GM20000 (cell line): ENCODE results near the gene IPO4.
A peak's percentile ranks its signal among the peaks of the same experiment; 100 is the strongest.

Experiments
- DNase-seq: peaks from one replicate; pipeline ENCODE4 v3.0.0; 2012; ENCODE audit warnings: low spot score
- CTCF ChIP-seq: IDR thresholded peaks from 2 replicates; pipeline ENCODE4 v1.5.1; 2012; ENCODE audit warnings: mild to moderate bottlenecking, control low read depth; ENCODE audit errors: extremely low read depth, missing control alignments

IPO4 gene

GRCh38 chr14:24146978-24147760, 41.4 kb downstream of the IPO4 start, which contains the start of gene RNF31:
Gene RNF31 (plus strand): TSS chr14:24147498. CDS start chr14:24147699, 201 bp downstream.
- TF ChIP-seq CTCF = no peak
- DNase-seq = peak; percentile 98

GRCh38 chr14:24146453-24146977, 42.1 kb downstream of the IPO4 start, which contains the start of gene PSME2:
Gene PSME2 (minus strand): TSS chr14:24146610. CDS start chr14:24146581, 29 bp downstream.
- TF ChIP-seq CTCF = no peak
- peak; percentile 97 for DNase-seq

- no peak for TF ChIP-seq CTCF
- no peak for DNase-seq
Measured at GRCh38 chr14:24145690-24146452, 42.7 kb downstream of the IPO4 start.

GRCh38 chr14:24145219-24145618, 43.4 kb downstream of the IPO4 start:
- DNase-seq = no peak
- TF ChIP-seq CTCF = no peak

GRCh38 chr14:24144451-24144850, 44.2 kb downstream of the IPO4 start:
- TF ChIP-seq CTCF = no peak
- DNase-seq = no peak

GRCh38 chr14:24143511-24143910, 45.1 kb downstream of the IPO4 start:
- TF ChIP-seq CTCF = no peak
- DNase-seq = no peak
